Cerebellar nuclear complex (tissue), 1 donor: ENCODE measurements around the gene CDRT4.
"Not testable (repeated sequence)": the region's sequence is repeated elsewhere in the genome, so short reads cannot be mapped to it uniquely, and the experiment has no call there.

Experiments used
- DNase-seq, 2 experiments: peaks; one replicate each; lab custom pipeline; 2025; lab: John Stamatoyannopoulos, UW

The CDRT4 gene

GRCh38 chr17:15467592-15467991, at the start of gene CDRT4:
TSS of gene CDRT4 (minus strand) at chr17:15467621. CDS start at chr17:15440238, 27,383 bp downstream.
- no peak for DNase-seq

DNA sequence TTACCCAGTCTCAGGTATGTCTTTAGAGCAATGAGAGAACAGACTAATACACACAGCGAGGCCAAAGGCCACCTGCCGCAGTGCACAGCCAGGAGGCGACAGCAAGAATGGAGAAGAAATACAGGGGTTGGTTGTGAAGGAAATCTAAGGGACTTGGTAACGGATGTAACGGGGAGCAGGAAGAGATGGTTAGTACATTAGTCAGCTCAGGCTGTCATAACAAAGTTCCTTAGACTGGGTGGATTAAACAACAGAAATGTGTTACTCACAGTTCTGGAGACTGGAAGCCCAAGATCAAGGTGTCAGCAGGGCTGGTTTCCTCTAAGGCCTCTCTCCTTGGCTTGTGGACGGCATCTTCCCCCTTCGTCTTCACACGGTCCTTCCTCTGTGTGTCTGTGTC, 48.7 kb upstream of the CDRT4 start:
- no peak for DNase-seq

DNA sequence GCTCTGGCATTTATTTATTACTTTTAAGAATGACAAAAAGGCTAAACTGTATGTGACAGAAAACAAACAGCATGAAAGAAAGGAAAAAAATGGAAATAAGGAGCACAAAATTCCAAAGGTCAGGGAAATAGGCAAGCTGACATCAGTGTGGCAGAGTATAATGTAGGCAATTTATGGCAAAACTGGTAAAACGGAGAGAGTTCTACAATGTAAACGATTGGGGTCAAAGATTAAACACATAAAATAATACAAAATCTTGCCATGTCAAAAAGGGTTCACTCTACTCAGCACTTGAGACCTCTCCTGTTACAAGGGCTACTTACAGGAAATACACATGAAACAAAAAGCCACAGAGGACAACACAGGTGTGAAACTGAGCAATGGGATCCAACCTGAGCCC, 47.0 kb upstream of the CDRT4 start:
- DNase-seq: no peak

DNA sequence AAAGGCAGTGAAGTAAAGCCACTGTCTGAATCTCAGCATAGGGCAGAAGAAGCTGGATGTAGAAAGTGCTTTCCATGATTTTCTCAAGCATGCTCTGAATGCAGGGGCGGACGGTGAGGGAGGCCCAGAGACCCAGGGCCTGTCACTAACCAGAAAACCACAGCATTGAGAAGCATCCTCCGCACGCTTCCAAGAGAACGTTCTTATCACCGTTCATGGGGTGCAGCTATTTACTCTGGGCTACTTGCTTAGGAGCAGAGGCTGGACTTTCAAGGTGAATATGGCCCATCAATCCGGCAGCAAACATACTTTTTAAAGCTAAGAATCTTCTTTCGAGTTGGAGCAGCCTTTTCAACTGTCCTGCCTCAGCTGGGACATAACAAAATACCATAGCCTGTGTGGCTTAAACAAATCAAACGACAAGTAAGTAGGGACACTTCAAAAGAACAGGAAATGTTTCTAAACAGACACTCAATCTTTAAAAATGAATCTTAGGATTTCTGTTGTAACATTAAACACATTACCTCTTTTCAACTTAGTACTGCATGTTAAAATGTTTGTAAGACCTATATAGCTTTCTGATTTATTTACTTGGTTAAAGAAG, 46.5 kb upstream of the CDRT4 start:
- no peak for DNase-seq

DNA sequence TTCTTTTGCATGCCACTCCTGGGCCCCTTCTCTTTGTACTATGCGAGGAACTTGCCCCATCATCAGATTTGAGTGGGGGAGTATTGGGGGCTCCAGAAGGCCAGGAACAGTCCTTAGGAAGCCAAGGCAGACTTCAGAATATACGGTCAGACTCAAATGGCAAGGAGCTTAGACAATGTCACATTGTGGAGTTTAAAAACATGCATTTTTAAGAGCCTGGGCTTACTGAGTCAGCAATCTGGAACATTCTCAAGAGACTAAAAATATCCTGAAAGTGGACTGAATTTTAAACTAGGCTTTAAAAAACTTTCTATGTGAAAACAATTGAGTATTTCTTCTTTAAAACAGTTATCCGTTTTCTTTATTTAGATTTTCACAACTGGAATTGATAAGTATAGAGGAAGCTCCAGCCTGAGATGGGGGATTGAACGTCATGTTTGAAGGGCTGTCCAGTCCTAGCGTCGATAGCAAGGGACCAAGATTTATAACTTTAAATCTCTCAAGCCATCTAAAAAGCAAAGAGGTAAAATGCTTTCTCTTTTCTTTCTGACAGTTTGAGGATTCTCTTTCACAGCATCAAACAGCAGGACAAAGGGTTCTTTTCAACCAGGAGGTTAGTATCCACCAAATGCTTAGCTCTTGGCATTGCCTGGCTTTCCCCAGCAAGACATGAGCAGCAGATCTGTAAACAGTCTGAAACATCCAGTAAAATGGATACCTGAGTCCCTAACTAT, 45.8 kb upstream of the CDRT4 start:
- no peak for DNase-seq

DNA sequence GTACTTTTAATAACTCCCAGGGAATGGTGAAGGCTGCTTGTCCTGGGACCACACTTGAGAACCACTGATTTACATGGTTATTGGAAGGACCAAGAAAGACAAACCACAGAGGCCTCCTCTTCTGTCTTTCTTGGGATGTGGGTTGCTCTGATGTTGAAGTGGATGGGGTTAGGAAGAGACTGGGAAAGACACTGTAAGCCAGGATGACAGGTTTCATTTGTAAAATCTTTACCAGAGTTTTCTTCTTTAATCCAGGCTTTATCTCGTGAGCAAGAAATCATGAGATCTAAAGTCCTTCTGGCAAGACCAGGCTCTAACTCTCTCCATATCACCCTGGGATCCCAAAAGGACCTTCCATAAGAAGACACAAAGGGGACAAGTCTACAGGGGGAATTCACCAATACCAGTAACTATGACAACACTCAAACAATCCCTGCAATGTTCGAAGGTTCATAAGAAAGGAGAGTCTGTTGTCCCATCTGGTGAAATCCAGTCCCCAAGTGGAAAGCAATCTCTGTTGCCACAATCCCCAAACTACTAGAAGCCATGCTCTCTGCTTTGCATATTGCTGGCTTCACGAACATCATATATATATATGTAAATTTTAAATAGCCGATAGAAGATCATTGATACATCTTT, 44.8 kb upstream of the CDRT4 start:
- DNase-seq: no peak

GRCh38 chr17:15511142-15511541, 43.7 kb upstream of the CDRT4 start:
- DNase-seq: no peak

GRCh38 chr17:15510361-15510760, 42.9 kb upstream of the CDRT4 start:
- DNase-seq: no peak

DNA sequence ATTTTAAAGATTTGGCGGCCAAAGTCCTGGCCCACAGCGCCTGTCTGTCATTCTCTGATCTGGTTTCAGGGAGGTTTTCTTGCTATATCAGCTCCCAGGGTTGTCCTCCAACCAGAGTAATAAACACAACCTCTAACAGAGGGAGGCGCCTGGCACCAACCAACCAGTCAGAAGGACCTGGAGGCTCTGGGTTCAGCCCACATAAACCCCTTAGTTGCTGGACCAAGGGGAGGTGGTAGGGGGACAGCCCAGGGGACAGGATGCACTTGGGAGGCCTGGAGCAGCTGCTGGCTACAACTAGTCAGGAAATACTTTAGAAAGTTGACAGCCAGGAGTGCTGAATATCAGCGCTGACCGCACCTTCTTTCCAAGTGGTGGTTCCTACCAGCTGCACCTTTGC, 41.7 kb upstream of the CDRT4 start:
- DNase-seq: no peak

DNA sequence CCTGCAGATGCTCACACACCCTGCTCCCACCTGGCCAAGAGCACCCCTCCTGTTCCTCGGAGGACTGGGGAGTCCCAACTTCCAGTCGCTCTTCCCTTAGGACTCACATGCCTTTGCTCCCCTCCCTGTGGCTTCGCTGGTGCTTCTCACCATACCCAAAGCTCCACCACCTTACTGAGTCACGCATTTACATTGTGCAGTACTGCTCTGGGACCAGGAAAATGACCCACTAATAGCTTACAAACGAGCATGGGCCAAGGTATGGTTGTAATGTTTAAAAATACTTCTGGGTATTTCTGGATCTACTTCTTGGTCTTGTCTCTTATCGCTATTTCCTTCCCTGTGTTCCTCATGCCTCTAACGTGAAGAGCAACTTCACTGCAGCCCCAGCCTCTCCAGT, 41.0 kb upstream of the CDRT4 start:
- DNase-seq: no peak

DNA sequence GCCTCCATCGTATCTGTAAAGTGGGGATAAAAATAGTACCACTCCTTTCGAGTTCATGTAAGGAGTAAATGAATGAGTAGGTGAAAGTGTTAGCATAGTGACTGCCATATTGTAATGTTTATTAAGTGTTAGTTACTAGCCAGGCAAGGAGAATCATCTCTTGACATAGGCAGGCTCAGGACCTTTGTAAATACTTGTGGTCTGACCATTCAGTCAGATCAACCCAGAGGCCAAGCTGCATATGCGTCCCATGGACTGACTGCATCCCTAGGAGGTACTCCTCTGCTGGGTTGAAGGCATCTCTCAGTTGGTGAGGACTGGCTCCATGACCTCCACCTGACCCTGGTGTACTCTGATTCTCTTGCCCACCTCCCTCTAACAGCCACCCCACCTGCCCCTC, 40.5 kb upstream of the CDRT4 start:
- no peak for DNase-seq

DNA sequence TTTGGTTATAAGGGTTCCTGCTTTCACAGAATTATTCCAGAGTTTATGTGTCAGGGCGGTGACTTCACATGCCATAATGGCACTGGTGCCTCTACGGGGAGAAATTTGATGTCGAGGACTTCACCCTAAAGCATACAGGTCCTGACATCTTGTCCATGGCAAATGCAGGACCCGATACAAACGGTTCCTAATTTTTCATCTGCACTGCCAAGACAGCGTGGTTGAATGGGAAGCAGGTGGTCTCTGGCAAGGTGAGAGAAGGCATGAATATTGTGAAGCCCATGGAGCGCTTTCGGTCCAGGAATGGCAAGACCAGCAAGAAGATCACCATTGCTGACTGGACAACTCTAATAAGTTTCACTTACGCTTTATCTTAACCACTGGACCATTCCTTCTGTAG, 39.6 kb upstream of the CDRT4 start:
- DNase-seq: no peak

DNA sequence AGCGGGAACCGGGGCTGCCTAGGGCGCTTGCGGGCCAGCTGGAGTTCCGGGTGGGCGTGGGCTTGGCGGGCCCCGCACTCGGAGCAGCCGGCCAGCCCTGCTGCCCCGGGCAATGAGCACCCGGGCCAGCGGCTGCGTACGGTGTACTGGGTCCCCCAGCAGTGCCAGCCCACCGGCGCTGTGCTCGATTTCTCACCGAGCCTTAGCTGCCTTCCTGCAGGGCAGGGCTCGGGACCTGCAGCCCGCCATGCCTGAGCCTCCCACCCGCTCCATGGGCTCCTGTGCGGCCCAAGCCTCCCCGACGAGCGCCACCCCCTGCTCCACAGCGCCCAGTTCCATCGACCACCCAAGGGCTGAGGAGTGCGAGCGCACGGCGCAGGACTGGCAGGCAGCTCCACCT, 38.3 kb upstream of the CDRT4 start:
- DNase-seq: not testable (repeated sequence)

DNA sequence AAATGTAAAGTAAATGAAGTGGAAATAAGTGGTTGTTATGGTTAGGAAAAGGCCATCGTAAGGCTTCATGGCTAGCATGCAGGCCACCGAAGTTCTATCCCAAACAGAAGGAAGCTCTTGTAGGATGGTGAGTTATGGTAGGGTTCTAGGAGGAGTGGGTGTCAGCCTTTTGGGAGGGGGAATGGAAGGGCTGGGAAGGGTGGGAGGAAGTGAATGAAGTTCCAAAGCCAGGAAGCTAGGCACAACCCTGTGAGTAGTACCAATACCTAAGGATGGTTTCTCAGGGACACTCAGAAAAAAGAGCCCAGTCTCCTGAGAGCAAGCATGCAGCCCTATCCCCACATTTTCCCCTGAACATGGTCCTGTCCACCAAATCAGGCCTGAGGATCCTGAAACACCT, 36.3 kb upstream of the CDRT4 start:
- no peak for DNase-seq

DNA sequence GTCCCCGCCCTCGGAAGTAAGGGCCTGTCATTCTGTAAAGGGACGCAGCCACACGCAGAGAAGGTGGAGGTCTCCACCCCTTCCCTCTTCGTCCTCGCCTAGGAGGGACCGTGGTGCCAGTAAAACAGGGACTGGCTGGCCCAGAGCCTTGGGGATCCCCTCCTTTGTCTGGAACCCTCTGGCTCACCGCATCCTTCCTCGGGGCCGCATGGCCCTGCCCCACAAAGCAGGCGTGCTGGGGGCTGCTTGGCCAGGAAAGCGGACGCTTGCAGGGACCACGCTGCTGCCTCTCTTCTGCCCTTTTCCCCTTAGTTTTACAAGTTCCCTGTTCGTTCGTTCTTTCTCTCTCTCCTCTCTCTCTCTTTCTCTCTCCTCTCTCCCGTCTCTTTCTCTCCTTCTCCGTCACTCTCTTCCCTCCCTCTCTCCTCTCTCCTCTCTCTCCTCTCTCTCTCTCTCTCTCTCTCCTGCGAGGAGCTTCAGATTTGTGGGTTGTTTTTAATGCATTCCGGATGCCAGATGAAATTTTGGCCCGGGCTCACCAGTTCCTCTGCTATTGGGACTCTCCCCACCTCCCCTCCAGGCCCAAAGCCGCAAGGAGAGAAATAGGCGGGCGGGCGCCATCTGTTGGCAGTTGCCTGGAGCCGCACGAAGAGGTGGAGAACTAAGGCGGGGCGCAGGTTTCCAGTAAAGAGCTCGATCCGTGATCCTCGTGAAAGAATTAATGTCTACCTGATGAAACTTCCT, 35.1 kb upstream of the CDRT4 start:
- DNase-seq: peak in 1 of 2 experiments; percentile 64

- DNase-seq: no peak
These were observed 34.4 kb upstream of the CDRT4 start for GRCh38 chr17:15501793-15502192.

DNA sequence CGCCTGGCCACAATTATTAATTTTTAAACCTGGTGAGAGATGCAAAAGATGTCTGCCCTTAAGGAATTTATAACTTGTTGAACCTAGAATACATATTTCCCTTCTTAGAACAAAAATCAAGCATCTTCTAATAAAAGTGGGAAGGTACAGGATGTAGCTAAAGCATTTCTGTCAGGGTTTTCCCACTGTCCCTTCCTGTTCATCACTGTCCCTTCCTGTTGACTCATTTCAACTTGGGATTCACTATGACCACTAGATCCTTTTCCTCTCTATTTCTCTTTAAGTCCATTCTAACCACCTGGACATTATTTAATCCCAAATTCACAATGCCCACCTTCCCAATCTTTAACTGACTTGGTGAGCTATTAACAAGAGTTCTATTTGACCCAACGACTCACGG, 33.9 kb upstream of the CDRT4 start:
- no peak for DNase-seq

DNA sequence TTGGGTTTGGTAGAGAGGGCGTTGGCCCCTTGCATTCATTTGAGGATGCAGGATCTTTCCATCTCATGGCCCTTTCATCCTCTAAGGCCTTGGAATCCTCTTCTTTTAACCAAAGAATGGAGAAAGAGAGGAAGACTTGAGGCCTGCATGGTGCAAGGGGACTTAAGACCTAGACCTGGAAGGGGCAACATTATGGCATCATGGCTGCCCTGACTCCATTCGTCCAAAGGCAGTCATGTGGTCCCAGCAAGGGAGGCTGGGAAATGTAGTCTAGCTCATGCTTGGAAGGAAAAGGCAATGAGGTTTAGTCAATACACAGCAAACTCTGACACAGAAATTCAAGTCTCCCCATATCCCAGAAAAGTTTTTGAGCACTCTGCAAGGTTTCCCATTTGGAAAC, 30.7 kb upstream of the CDRT4 start:
- no peak for DNase-seq

- DNase-seq: no peak
These were observed 29.6 kb upstream of the CDRT4 start for GRCh38 chr17:15496735-15497670.

GRCh38 chr17:15494821-15495220, 27.4 kb upstream of the CDRT4 start:
- no peak for DNase-seq

DNA sequence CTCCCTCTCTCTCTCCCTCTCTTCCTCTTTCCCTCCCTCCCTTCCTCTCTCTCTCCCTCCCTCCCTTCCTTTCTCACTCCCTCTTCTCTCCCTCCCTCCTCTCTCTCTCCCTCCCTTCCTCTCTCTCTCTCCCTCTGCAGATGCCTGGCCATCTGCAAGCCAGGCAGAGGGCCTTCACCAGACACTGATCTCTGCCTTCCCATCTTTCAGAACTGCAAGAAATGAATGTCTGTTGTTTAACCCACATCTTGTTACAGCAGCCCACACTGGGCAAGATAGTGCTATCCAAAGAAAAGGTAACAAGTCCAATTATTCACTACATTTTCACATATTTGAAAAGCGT, 26.2 kb upstream of the CDRT4 start:
- DNase-seq: no peak
